Activated CD8-positive, alpha-beta memory T cell treated with anti-CD3 and anti-CD28 coated beads for 36 hours (primary cell): Measurements from ENCODE around the gene UGT1A3. TPM values are rescaled to one million over a fixed set of nuclear protein-coding genes. Genes with fewer than 3 reads are reported as not detected.
"Not testable (repeated sequence)": the region's sequence is repeated elsewhere in the genome, so short reads cannot be mapped to it uniquely, and the experiment has no call there.

ENCODE experiments used
- CTCF ChIA-PET: fragments of 350-600 bp; sonication (Branson Sonifier 250); formaldehyde crosslinking; loops from one replicate; lab custom pipeline; 2021; ENCODE audit warnings: antibody characterized with exemption; lab: Charles Lee
- POLR2A ChIA-PET: fragments of 350-600 bp; sonication (Branson Sonifier 250); formaldehyde crosslinking; loops from one replicate; lab custom pipeline; 2021; ENCODE audit warnings: antibody characterized with exemption; lab: Charles Lee
- total RNA-seq, 2 experiments: library from RNA; stranded (reverse); gene quantifications; one replicate each; pipeline ENCODE4 v1.2.3, GENCODE V29; 2021

UGT1A3 gene
- total RNA-seq, 2 experiments from 2014 or later, result not detected

DNA sequence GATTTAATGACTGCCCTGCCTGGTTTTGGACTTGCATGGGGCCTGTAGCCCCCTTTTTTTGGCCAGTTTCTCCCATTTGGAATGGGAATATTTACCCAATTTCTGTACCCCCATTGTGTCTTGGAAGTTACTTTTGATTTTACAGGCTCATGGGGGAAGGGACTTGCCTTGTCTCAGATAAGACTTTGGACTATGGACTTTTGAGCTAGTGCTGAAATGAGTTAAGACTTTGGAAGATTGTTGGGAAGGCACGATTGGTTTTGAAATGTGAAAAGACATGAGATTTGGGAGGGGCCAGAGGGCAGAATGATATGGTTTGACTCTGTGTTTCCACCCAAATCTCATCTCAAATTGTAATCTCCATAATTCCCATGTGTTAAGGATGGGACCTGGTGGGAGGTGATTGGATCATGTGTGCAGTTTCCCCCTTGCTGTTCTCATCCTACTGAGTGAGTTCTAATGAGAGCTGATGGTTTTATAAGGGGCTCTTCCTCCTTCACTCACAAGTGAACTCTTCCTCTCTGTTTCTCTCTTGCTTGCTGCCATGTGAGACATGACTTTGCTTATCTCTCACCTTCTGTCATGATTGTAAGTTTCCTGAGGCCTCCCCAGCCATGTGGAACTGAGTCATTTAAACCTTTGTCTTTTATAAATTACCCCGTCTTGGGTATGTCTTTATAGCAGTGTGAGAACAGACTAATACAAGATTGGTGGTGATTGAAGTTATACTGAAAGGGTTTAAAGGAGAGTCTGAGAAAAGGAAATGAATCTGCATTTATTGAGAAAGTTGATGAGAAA is 22.6 kb downstream of the UGT1A3 start:
- CTCF ChIA-PET, POLR2A ChIA-PET: not testable (repeated sequence)

DNA sequence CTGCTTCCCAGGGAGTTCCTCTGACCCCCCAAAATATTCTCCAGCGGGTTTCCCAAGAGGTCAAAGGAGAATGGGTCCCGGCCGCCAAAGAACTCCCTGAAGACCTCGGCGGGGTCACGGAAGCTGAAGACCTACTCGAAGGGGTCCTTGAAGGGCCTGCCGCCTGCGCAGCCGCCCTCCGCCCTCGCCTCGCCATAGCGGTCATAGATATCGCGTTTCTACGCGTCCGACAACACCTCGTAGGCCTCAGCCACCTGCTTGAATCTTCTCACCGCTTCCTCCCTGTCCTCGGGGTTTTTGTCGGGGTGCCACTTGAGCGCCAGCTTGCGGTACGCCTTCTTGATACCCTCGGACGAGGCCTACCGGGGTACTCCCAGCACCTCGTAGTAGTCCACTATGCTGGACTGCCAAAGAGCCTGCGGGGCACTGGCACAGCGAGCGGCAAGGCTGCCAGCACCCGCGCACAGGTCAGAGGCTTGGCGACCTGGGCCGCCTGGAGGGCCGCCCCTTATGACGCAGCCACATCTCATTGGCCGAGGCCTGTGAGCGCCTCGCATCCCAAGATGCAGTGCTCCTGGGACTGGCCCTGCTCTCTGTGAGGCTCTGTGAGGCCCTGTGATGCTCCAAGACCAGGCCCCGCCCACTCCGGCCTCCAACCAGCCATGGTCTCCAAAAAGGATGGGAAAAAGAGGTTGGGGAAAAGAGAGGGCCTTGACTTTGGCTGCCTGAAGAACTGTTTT is 26.2 kb downstream of the UGT1A3 start:
- CTCF ChIA-PET, result no interaction called here

DNA sequence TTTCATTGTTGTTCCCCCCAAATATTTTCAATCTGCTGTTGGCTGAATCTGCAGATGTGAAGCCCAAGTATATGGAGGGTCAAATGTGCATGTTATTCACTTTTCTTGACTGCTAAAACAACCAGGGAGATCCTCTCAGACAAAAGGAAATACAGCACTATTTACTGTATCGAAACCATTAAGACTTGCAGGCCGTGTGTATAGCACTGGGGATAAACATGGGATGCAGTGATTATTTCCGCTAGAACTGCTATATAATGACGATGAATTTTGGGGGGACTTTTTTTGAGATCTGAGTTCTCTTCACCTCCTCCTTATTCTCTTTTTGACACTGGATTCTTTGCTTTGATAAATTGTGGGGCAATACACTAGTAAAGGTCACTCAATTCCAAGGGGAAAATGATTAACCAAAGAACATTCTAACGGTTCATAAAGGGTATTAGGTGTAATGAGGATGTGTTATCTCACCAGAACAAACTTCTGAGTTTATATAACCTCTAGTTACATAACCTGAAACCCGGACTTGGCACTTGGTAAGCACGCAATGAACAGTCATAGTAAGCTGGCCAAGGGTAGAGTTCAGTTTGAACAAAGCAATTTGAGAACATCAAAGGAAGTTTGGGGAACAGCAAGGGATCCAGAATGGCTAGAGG is 27.7 kb downstream of the UGT1A3 start:
- ChIA-PET POLR2A (no interaction called here), CTCF (no interaction called here)

More for the DNA sequence above, 26.2 kb downstream of the UGT1A3 start:
- POLR2A ChIA-PET, result no interaction called here

DNA sequence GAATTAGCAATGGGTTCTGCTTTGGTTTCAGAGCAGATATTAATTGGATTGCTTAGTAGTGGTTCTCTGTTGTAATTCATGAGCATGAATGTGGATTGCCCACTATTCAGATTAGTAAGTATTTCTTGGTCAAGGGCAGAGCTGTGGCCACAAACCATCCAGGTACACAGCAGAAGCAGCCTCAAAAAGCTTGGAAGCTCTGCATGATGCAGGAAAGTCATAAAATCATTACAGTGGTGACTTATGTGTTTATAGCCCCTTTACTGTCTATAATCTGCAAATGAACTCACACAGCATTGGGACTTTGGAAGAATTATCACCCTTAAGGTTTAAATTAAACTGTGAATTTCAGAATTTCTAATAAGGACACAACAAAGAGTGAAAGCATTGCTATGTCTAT is 29.3 kb downstream of the UGT1A3 start:
- ChIA-PET POLR2A (no interaction called here), CTCF (no interaction called here)

DNA sequence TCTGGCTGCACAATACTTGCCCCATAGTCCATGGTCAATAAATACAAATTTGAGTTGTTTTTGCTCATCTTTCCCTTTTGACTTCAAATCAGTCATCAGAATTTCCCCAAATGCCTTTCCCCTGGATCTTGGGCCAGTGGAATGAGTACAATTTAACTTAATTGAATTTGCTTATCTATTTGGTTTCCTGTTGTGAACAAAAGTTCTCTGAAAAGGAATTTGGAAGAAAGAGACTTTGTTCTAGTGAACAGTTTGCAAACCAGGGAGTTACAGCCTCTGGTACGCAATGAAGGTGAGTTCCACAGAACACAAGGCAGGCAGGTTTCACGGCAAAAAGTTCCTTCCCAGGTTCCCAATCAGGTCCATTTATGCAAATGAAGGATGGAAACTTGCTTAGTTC is 30.0 kb downstream of the UGT1A3 start:
- CTCF ChIA-PET, result no interaction called here
- POLR2A ChIA-PET, result no interaction called here

DNA sequence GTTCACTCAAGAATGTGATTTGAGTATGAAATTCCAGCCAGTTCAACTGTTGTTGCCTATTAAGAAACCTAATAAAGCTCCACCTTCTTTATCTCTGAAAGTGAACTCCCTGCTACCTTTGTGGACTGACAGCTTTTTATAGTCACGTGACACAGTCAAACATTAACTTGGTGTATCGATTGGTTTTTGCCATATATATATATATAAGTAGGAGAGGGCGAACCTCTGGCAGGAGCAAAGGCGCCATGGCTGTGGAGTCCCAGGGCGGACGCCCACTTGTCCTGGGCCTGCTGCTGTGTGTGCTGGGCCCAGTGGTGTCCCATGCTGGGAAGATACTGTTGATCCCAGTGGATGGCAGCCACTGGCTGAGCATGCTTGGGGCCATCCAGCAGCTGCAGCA is 31.2 kb downstream of the UGT1A3 start, which contains the start of gene UGT1A1:
Gene UGT1A1, plus strand, starts transcription at position 228 of the 400 bp plus-strand sequence. Its CDS starts 18 bp downstream, at position 246.
- CTCF ChIA-PET, result no interaction called here
- POLR2A ChIA-PET, result no interaction called here

DNA sequence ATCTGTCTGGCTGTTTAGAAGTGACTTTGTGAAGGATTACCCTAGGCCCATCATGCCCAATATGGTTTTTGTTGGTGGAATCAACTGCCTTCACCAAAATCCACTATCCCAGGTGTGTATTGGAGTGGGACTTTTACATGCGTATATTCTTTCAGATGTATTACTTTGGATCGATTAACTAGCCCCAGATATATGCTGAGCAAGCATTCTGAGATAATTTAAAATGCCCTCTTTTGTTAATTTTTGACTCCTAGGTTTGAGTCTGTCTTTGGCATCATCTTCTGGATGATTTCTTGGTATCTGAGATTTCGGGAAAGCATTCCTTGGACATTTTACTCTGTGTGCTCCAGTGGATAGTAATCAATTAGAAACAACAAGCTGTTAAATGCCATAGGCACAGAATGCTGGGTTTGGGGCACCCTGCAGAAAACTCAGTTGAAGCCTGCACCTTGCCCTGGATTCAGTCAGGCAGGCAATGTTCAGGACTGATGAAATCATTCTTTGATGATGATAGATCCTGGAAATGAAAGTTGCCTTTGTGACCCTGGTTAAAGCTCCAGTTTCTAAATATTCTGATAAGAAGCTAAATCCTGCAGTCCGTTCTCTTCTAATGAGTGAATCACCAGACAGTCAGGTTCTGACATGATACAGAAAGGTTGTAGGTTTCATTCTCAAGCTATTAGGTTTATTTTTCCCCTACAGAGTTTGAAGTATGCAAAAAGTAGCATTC is 32.4 kb downstream of the UGT1A3 start:
- POLR2A ChIA-PET, result no interaction called here
- CTCF ChIA-PET, result no interaction called here

DNA sequence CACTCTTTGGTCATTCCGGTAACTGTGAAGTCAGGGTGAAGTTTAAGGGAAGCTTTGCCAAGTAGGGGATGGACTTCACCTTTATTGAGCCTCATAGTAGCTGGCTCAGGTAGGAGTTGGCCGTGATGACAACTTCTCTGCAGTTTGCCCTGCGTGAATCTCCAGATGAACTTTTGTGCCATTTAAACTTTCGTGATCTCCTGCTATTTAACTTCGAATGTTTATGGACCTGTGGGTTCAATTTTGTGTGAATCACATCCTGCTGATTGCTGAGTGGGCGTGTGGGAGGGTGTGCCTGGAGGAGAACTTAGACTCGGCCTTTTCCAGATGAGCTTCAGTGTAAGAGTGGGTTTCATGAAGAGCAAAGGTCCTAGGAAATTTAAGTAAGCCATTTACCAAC is 35.4 kb downstream of the UGT1A3 start:
- ChIA-PET POLR2A (no interaction called here), CTCF (no interaction called here)

DNA sequence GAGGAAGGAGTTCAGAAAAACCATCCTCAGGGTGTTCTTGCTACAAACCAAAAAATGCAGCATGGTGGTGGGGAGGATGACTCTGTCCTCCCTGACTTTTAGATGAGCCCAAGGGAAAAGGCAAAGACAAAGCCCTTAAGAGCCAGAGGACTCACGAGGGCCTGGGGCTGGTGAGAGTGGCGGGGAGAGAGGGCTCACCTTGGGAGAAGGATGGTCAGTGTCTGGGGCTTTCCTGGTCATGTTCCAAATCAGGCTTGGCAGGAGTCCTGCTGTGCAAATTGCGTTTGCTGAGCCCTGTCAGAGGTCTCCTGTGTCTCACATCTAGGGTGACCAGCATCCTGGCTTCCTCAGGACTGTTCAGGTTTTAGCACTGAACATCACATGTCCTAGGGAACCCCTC is 35.9 kb downstream of the UGT1A3 start:
- POLR2A ChIA-PET, result no interaction called here
- CTCF ChIA-PET, result no interaction called here

DNA sequence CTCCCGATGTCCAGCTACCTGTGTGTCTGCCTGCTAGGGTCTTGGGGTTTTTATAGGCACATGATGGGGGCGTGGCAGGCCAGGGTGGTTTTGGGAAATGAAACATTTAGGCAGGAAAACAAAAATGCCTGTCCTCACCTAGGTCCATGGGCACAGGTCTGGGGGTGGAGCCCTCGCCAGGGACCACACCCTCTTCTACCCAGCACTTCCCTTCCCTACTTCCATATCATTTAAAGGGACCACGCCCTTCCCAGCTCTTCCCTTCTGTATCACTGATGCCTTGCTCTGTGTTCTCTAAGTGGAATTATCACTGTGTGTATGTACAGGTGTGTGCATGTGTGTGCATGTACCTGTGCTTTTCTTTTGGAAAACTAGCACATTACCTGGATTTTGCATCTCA is 37.6 kb downstream of the UGT1A3 start:
- POLR2A ChIA-PET, result no interaction called here
- CTCF ChIA-PET, result no interaction called here

DNA sequence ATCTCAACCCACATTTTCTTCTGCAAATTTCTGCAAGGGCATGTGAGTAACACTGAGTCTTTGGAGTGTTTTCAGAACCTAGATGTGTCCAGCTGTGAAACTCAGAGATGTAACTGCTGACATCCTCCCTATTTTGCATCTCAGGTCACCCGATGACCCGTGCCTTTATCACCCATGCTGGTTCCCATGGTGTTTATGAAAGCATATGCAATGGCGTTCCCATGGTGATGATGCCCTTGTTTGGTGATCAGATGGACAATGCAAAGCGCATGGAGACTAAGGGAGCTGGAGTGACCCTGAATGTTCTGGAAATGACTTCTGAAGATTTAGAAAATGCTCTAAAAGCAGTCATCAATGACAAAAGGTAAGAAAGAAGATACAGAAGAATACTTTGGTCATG is 39.2 kb downstream of the UGT1A3 start:
- ChIA-PET CTCF (no interaction called here), POLR2A (no interaction called here)

DNA sequence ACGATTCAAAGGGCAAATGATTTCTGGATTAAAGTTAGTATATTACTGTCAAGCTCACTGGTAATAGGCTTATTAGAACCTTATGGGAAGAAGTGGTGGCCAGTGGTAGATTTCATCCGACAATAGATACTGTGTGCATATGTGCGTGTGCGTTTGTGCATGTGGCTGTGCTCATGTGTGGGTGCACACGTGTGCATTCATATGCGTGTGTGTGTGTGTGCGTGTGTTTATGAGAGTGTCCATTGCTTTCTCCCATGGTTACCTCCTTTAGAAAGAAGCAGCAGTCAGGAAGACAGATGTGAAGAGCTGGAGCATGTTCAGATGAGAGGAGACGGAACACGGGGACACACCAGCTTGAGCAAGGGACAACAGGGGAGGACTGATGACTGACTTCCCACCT is 40.4 kb downstream of the UGT1A3 start:
- CTCF ChIA-PET, result no interaction called here
- POLR2A ChIA-PET, result no interaction called here

DNA sequence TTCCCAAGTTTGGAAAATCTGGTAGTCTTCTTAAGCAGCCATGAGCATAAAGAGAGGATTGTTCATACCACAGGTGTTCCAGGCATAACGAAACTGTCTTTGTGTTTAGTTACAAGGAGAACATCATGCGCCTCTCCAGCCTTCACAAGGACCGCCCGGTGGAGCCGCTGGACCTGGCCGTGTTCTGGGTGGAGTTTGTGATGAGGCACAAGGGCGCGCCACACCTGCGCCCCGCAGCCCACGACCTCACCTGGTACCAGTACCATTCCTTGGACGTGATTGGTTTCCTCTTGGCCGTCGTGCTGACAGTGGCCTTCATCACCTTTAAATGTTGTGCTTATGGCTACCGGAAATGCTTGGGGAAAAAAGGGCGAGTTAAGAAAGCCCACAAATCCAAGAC is 43.3 kb downstream of the UGT1A3 start:
- ChIA-PET POLR2A (no interaction called here), CTCF (no interaction called here)

DNA sequence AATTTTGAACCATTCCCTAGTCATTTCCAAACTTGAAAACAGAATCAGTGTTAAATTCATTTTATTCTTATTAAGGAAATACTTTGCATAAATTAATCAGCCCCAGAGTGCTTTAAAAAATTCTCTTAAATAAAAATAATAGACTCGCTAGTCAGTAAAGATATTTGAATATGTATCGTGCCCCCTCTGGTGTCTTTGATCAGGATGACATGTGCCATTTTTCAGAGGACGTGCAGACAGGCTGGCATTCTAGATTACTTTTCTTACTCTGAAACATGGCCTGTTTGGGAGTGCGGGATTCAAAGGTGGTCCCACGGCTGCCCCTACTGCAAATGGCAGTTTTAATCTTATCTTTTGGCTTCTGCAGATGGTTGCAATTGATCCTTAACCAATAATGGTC is 43.7 kb downstream of the UGT1A3 start:
- ChIA-PET POLR2A (no interaction called here), CTCF (no interaction called here)

DNA sequence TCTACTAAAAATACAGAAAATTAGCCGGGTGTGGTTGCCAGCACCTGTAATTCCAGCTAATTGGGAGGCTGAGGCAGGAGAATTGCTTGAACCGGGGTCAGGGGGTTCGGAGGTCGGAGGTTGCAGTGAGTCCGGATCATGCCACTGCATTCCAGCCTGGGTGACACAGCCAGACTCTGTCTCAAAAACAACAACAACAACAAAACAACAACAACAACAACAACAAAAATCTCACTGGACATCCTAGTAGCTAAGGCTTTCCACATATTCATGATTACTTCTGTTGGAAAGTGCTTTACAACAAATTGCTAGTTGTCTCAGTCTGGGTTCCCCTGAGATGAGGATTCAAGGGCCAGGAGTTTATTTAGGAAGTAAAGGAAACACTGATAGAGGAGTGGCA is 45.0 kb downstream of the UGT1A3 start:
- ChIA-PET POLR2A (no interaction called here), CTCF (no interaction called here)

DNA sequence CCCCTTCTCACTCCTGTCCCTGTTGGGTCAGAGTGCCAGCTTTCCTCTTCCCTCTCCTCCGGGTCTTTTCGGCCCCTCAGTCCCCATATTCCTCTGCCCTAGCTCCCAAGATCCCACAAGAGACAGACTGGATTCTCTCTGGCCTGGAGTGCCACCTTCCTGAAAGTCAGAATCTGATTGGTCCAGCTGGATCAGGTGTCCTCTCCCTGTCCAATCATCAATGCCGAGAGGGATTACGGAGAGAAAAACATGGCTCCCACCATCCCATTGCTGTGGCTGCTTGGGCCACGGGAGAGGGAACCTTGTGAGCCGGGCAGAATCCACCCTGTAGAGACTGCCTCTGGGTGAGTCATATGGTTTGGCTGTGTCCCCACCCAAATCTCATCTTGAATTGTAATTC is 46.6 kb downstream of the UGT1A3 start:
- ChIA-PET POLR2A (interaction anchor here (0.7 kb wide), 1 partner anchor 30 kb away, joined by 5 read pairs; no protein-coding TSS in a partner anchor), CTCF (no interaction called here)

DNA sequence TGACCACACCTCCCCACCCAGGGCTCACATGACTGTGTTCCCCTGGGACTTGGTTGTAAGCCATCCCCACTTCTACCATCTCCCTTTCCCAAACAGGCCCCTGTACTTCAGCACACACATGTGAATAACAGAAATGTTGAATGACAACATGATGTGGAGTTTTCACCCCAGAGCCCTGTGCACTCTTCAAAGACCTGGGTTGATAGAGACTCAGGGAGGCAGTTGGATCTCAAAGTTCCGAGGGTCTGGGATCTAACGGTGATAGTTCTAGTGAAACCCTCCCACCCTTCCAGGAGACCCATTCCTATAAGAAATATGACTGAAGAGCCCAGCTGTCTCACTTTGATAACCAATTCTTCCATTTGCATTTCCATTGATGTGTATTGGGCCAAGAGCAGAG is 49.2 kb downstream of the UGT1A3 start, which contains the start of gene MROH2A:
Gene MROH2A, plus strand, starts transcription at position 301 of the 400 bp plus-strand sequence. CDS start 1,029 bp downstream, outside the sequence.
- CTCF ChIA-PET, result no interaction called here
- POLR2A ChIA-PET, result no interaction called here

DNA sequence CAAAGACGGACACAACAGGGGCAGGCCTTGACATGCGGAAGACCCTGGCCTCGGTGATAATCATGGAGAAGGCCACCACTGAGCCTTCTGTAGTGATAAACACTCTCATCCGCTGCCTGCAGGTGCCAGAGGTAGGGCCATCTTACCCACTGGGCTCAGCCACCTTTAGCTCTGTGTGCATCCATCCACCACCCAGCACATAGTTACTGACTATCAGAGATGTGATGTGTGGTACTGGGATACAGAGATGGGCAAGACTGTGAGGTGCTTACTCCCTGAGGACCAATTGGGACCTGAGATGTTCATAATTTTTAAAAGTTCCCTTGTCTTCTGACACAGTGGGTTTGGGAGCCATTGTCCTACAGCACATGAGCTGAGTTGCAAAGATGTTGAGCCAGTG is 50.9 kb downstream of the UGT1A3 start:
- CTCF ChIA-PET, result no interaction called here

DNA sequence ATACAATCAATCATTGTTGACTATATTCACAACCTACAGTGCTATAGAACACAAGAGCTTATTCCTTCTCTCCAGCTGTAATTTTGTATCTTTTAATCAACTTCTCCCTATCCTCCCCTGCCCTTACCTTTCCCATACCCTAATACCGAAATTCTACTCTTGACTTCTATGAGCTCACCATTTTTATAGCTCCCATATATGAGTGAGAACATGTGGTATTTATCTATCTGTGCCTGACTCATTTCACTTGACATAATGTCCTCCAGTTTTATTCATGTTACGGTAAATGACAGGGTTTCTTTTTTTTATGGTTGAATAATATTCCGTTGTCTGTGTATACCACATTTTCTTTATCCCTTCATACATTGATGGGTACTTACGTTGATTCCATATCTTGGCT is 51.9 kb downstream of the UGT1A3 start:
- CTCF ChIA-PET, result no interaction called here
- POLR2A ChIA-PET, result no interaction called here

More for the DNA sequence above, 50.9 kb downstream of the UGT1A3 start:
- POLR2A ChIA-PET, result no interaction called here

DNA sequence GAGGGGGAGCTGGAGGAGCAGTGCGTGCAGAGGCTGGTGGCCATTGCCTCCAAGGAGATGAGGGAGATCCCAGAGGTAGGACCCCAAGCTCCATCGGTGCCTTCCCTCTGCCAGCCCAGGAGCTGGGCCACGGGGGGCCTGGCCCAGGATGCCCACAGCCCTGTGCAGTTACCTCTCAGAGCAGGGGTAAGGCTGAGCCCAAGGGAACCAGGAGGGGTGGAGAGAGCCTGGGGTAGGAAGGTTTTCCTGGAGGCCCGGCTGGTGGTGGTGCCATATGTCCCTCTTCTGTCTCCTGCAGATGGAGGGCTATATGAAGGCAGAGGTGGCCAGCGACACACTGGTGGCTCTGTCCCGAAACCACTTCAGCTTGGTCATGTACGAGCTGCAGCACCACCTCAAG is 60.7 kb downstream of the UGT1A3 start:
- POLR2A ChIA-PET, result no interaction called here
- CTCF ChIA-PET, result no interaction called here
